H1 (cell line): ENCODE data around the gene DYNLL2. TPM values are rescaled to one million over a fixed set of nuclear protein-coding genes. Genes with fewer than 3 reads are reported as not detected.

Source experiments
- CTCF ChIA-PET: fragments of 300-600 bp; sonication (Branson Sonifier 250); formaldehyde crosslinking; loops from one replicate; lab custom pipeline; 2021; ENCODE audit not compliant: partially characterized antibody; lab: Charles Lee
- POLR2A ChIA-PET: fragments of 300-600 bp; sonication (Branson Sonifier 250); formaldehyde crosslinking; loops from one replicate; lab custom pipeline; 2021; ENCODE audit warnings: inconsistent platforms; ENCODE audit not compliant: partially characterized antibody; lab: Charles Lee
- DNase-seq, 2 experiments: peaks; one replicate each; pipeline versions ENCODE4 v3.0.0 to v3.0.0-alpha.2; 2010 to 2022; ENCODE audit warnings: low spot score in 2 of 2, low read depth in 1 of 2, mixed read lengths in 1 of 2
- FAIRE-seq: peaks from 2 replicates; lab custom pipeline; 2011; peaks lifted over from hg19 to GRCh38; lab: Jason Lieb, UNC
- H2AFZ ChIP-seq: 2 replicates; pipeline ENCODE4 v1.8.1; 2012; ENCODE audit warnings: low read length, inconsistent platforms
- H2AK5ac ChIP-seq: 2 replicates; pipeline ENCODE4 v1.6.1; 2013; ENCODE audit warnings: low read depth, low read length
- H2BK120ac ChIP-seq: replicated peaks from 2 replicates; pipeline ENCODE3; 2013; ENCODE audit warnings: low read depth, low read length, inconsistent platforms
- H2BK12ac ChIP-seq: 2 replicates; pipeline ENCODE4 v1.6.1; 2013; ENCODE audit warnings: low read depth, low read length
- H2BK15ac ChIP-seq: 2 replicates; pipeline ENCODE4 v1.6.1; 2013; ENCODE audit warnings: low read length
- H2BK20ac ChIP-seq: 2 replicates; pipeline ENCODE4 v1.6.1; 2013; ENCODE audit warnings: low read length
- H2BK5ac ChIP-seq: 2 replicates; pipeline ENCODE4 v1.6.1; 2013; ENCODE audit warnings: low read depth, low read length
- H3K14ac ChIP-seq: 2 replicates; pipeline ENCODE4 v1.6.1; 2013; ENCODE audit warnings: inconsistent platforms; ENCODE audit not compliant: insufficient read length
- H3K18ac ChIP-seq: 2 replicates; pipeline ENCODE4 v1.6.1; 2013; ENCODE audit warnings: low read length; ENCODE audit errors: extremely low read depth
- H3K23ac ChIP-seq: 2 replicates; pipeline ENCODE4 v1.6.1; 2013; ENCODE audit warnings: inconsistent platforms; ENCODE audit not compliant: insufficient read length
- H3K23me2 ChIP-seq: 2 replicates; pipeline ENCODE4 v1.6.1; 2013; ENCODE audit warnings: low read depth, low read length
- H3K27ac ChIP-seq: 2 replicates; pipeline ENCODE4 v1.6.1; 2011; ENCODE audit warnings: low read depth, low read length, inconsistent platforms
- H3K27me3 ChIP-seq, 4 experiments: replicated peaks in 1 of 4; 1 replicate in 1 of 4; 2 replicates in 3 of 4; pipeline versions ENCODE4 v1.6.1 to v1.8.1; 2011 to 2013; ENCODE audit warnings: low read length in 3 of 4, mild to moderate bottlenecking in 3 of 4, inconsistent platforms in 2 of 4, mixed read lengths in 2 of 4, moderate library complexity in 1 of 4; ENCODE audit not compliant: control insufficient read depth in 3 of 4, insufficient read depth in 3 of 4; ENCODE audit errors: extremely low read depth in 1 of 4
- H3K36me3 ChIP-seq, 4 experiments: 2 replicates each; pipeline versions ENCODE4 v1.6.1 to v1.8.1; 2011 to 2013; ENCODE audit warnings: mild to moderate bottlenecking in 4 of 4, low read length in 3 of 4, moderate library complexity in 2 of 4, control low read depth in 1 of 4, inconsistent platforms in 1 of 4; ENCODE audit not compliant: insufficient read depth in 4 of 4, control insufficient read depth in 2 of 4
- H3K4ac ChIP-seq: replicated peaks from 2 replicates; pipeline ENCODE3; 2013; ENCODE audit warnings: low read length, low read depth, mixed read lengths, inconsistent platforms; ENCODE audit not compliant: insufficient read length
- H3K4me1 ChIP-seq, 4 experiments: replicated peaks in 1 of 4; 1 replicate in 1 of 4; 2 replicates in 3 of 4; pipeline versions ENCODE4 v1.6.1 to v1.8.1; 2011 to 2013; ENCODE audit warnings: low read length in 3 of 4, inconsistent platforms in 2 of 4, mixed read lengths in 1 of 4; ENCODE audit not compliant: insufficient read depth in 4 of 4, control insufficient read depth in 3 of 4
- H3K4me2 ChIP-seq, 2 experiments: 2 replicates each; pipeline versions ENCODE4 v1.6.1 to v1.8.1; 2011 to 2013; ENCODE audit warnings: low read depth in 2 of 2, low read length in 2 of 2, control low read depth in 1 of 2, inconsistent platforms in 1 of 2, mild to moderate bottlenecking in 1 of 2; ENCODE audit not compliant: insufficient read depth in 1 of 2
- H3K4me3 ChIP-seq, 4 experiments: fragments of 200-600, 300-600 bp in 1 of 4; sonication (generic), shearing (Covaris generic), sonication (Bioruptor Twin) in 1 of 4; 2 replicates each; pipeline versions ENCODE4 v1.5.1 to v1.8.1; 2011 to 2016; ENCODE audit warnings: low read length in 4 of 4, low read depth in 3 of 4, control low read depth in 2 of 4, inconsistent platforms in 2 of 4, mild to moderate bottlenecking in 2 of 4, mixed read lengths in 1 of 4, moderate library complexity in 1 of 4; ENCODE audit not compliant: insufficient read depth in 2 of 4; ENCODE audit errors: extremely low read depth in 1 of 4
- H3K56ac ChIP-seq: replicated peaks from 2 replicates; pipeline ENCODE3; 2013; ENCODE audit warnings: low read depth, mild to moderate bottlenecking, mixed read lengths, low read length, inconsistent platforms; ENCODE audit not compliant: insufficient read length
- H3K79me1 ChIP-seq: 2 replicates; pipeline ENCODE4 v1.6.1; 2013; ENCODE audit warnings: low read depth, low read length, control low read depth
- H3K79me2 ChIP-seq, 2 experiments: 2 replicates each; pipeline versions ENCODE4 v1.6.1 to v1.8.1; 2012 to 2013; ENCODE audit warnings: low read length in 2 of 2, mild to moderate bottlenecking in 2 of 2, inconsistent platforms in 1 of 2; ENCODE audit not compliant: insufficient read depth in 2 of 2, control insufficient read depth in 1 of 2
- H3K9ac ChIP-seq, 4 experiments: replicated peaks in 1 of 4; 1 replicate in 1 of 4; 2 replicates in 3 of 4; pipeline versions ENCODE4 v1.6.1 to v1.8.1; 2011 to 2013; ENCODE audit warnings: low read depth in 3 of 4, low read length in 3 of 4, control low read depth in 2 of 4, mild to moderate bottlenecking in 2 of 4, moderate library complexity in 2 of 4, inconsistent platforms in 1 of 4; ENCODE audit errors: extremely low read depth in 1 of 4
- H3K9me3 ChIP-seq, 2 experiments: 2 replicates each; pipeline versions ENCODE4 v1.6.1 to v1.8.1; 2012 to 2013; ENCODE audit warnings: mild to moderate bottlenecking in 2 of 2, moderate library complexity in 2 of 2, control low read depth in 1 of 2, inconsistent platforms in 1 of 2, low read depth in 1 of 2, low read length in 1 of 2, mixed read lengths in 1 of 2; ENCODE audit not compliant: insufficient read depth in 2 of 2
- H4K20me1 ChIP-seq, 2 experiments: replicated peaks in 1 of 2; 2 replicates each; pipeline versions ENCODE3 to v1.8.1; 2011 to 2013; ENCODE audit warnings: inconsistent platforms in 2 of 2, low read length in 2 of 2, mild to moderate bottlenecking in 1 of 2; ENCODE audit not compliant: insufficient read depth in 2 of 2, control insufficient read depth in 1 of 2
- H4K5ac ChIP-seq: 2 replicates; pipeline ENCODE4 v1.6.1; 2013; ENCODE audit warnings: low read length, low read depth, mixed read lengths, inconsistent platforms; ENCODE audit not compliant: insufficient read length
- H4K8ac ChIP-seq: 2 replicates; pipeline ENCODE4 v1.8.0; 2013; ENCODE audit warnings: mild to moderate bottlenecking, moderate library complexity, low read length, inconsistent platforms; ENCODE audit not compliant: insufficient read depth; ENCODE audit errors: extremely low read depth
- H4K91ac ChIP-seq: replicated peaks from 2 replicates; pipeline ENCODE3; 2013; ENCODE audit warnings: low read length, mixed read lengths, inconsistent platforms; ENCODE audit not compliant: insufficient read length
- CTCF ChIP-seq, 3 experiments: IDR thresholded peaks; 1 replicate in 2 of 3; 2 replicates in 1 of 3; pipeline versions ENCODE4 v1.5.1 to v1.6.1; 2011; ENCODE audit warnings: low read length in 3 of 3, mild to moderate bottlenecking in 3 of 3, inconsistent platforms in 2 of 3, low read depth in 1 of 3, moderate library complexity in 1 of 3; ENCODE audit not compliant: insufficient read depth in 1 of 3; ENCODE audit errors: control extremely low read depth in 1 of 3
- GTF2F1 ChIP-seq: IDR thresholded peaks from 2 replicates; pipeline ENCODE4 v1.6.1; 2012; ENCODE audit warnings: low read depth, low read length, improper control_type of control experiment, borderline replicate concordance
- POLR2A ChIP-seq, 2 experiments: IDR thresholded peaks; 1 replicate in 1 of 2; 2 replicates in 1 of 2; pipeline ENCODE4 v1.6.1; 2011; ENCODE audit warnings: low read depth in 2 of 2, low read length in 2 of 2, mild to moderate bottlenecking in 2 of 2; ENCODE audit errors: control extremely low read depth in 1 of 2
- RAD21 ChIP-seq, 2 experiments: IDR thresholded peaks in 1 of 2; conservative IDR thresholded peaks in 1 of 2; 2 replicates each; pipeline ENCODE4 v1.6.1; 2011; ENCODE audit warnings: low read depth in 2 of 2, low read length in 2 of 2, improper control_type of control experiment in 1 of 2, inconsistent platforms in 1 of 2, mild to moderate bottlenecking in 1 of 2, moderate library complexity in 1 of 2
- SIN3A ChIP-seq, 2 experiments: IDR thresholded peaks in 1 of 2; conservative IDR thresholded peaks in 1 of 2; 2 replicates each; pipeline ENCODE4 v1.6.1; 2011 to 2012; ENCODE audit warnings: low read length in 2 of 2, improper control_type of control experiment in 1 of 2, low read depth in 1 of 2, mild to moderate bottlenecking in 1 of 2
- SP1 ChIP-seq: IDR thresholded peaks from 2 replicates; pipeline ENCODE4 v1.6.1; 2011; ENCODE audit warnings: low read depth, low read length
- TAF1 ChIP-seq: IDR thresholded peaks from 2 replicates; pipeline ENCODE4 v1.6.1; 2011; ENCODE audit warnings: mild to moderate bottlenecking, low read depth, low read length
- TBP ChIP-seq: IDR thresholded peaks from 2 replicates; pipeline ENCODE4 v1.6.1; 2011; ENCODE audit warnings: low read depth, low read length, improper control_type of control experiment
- WGBS, 2 experiments: shearing (Covaris generic) in 1 of 2; methylation state at CpG; one replicate each; pipeline versions ENCODE4 v1.1.6 to v1.1.7; 2013 to 2015; ENCODE audit warnings: low lambda C conversion rate in 2 of 2, mixed read lengths in 2 of 2, inconsistent platforms in 1 of 2, low coverage in 1 of 2, missing lambda C conversion rate in 1 of 2; ENCODE audit not compliant: insufficient replicate concordance in 2 of 2, insufficient coverage in 1 of 2, insufficient read length in 1 of 2; ENCODE audit errors: extremely low coverage in 1 of 2, missing lambda C conversion rate in 1 of 2; 5-methylcytosine and 5-hydroxymethylcytosine counted together
- polyA plus RNA-seq, 7 experiments: library from polyadenylated mRNA; depleted of rRNA in 3 of 7; stranded (reverse) in 5 of 7; unstranded in 2 of 7; fragments of >200 nt in 5 of 7; fragments of 200-250 nt in 2 of 7; gene quantifications; 1 replicate in 5 of 7; 2 replicates in 1 of 7; 4 replicates in 1 of 7; pipeline versions ENCODE4 v1.2.1 to v1.2.3, GENCODE V29; 2011 to 2013; ENCODE audit warnings: missing spikeins in 2 of 7, mixed read lengths in 2 of 7
- total RNA-seq: library from RNA; stranded (reverse); fragmentation: NEBNext Ultra II Directional; extraction: Animal tissue kit (Norgen Biotek cat#: 25700); gene quantifications from 2 replicates; pipeline ENCODE4 v1.2.1, GENCODE V29; 2021

Gene DYNLL2
- total and polyA plus RNA-seq, 2 of the 8 experiments (the other 6 are each of a cell fraction or from before 2014, with no cell fraction given), result 19.8 to 52.7 TPM

DNA sequence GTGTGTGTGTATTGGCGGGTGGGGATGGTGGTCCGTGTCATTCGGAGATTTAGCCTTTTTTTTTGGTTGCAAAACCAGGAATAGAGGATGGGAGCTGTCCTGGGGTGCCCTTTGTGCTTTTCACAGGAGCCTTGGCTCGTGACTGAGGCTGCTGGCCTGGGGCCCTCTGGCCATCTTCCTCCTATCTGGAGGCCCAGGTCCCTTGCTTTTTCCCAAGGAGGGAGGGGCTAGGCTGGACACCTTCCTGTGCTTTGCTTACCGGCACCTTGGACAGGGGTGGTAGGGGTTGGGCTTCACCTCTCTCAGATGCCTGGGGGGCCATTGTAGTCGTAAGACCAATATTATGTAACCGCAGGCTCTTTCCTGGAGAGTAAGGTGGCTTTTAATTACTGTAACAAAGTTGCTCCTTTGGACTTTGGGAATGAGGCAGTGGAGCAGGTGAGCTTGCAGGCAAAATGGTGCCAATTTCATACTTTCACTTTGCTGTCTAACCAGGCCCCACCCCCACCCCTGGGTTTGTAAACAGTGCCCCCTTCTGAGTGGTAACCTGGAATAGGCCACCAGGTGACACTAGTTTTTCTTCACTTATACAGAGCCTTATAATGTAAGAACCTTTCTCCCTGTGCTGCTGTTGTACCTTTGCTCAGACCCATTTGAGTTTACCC lies 1.2 kb downstream of the DYNLL2 start:
- no peak overlapping the region for H2BK120ac ChIP-seq
- H4K20me1 ChIP-seq, result peaks cover 38 to 47% of the 10 kb centered on the region in 2 experiments
- peaks cover 11% of the 10 kb centered on the region for H3K23me2 ChIP-seq
- peak overlapping the region; percentile 80 to 95 (median 82) for H3K9ac ChIP-seq
- no peak overlapping the region for H2AK5ac ChIP-seq
- H3K4ac ChIP-seq, result no peak overlapping the region
- H3K36me3 ChIP-seq, result peaks cover 6 to 44% (median 17%) of the 10 kb centered on the region in 4 experiments
- 0 out of 2 replicates have a peak overlapping the region, but pooled peaks have one; percentile 26 for H3K18ac ChIP-seq
- ChIA-PET POLR2A (interaction anchor here (0.7 to 16.6 kb wide), 11 partner anchors 7 to 223 kb away, joined by 3 to 292 read pairs (median 4); partner anchors contain the start of gene SRSF1), CTCF (interaction anchor here (0.7 to 1.8 kb wide), 6 partner anchors 13 to 224 kb away, joined by 3 to 4 read pairs (median 4); no protein-coding TSS in a partner anchor)
- FAIRE-seq, result no peak
- peak in 1 of 2 experiments; percentile 58 for DNase-seq
- no peaks in the 10 kb centered on the region; a peak in 1 of 7 replicates for H3K27me3 ChIP-seq
- H2BK20ac ChIP-seq, result no peak overlapping the region
- no peak overlapping the region for H2BK5ac ChIP-seq
- H3K4me1 ChIP-seq, result peaks cover 11 to 24% (median 18%) of the 10 kb centered on the region in 4 experiments
- no peak overlapping the region for H3K27ac ChIP-seq
- H3K4me2 ChIP-seq, result peak overlapping the region; percentile 75 to 86
- peak overlapping the region; percentile 9 for H3K56ac ChIP-seq
- H3K79me1 ChIP-seq, result peaks cover 20% of the 10 kb centered on the region
- H3K23ac ChIP-seq, result no peak overlapping the region
- H2AFZ ChIP-seq, result no peak overlapping the region
- no peak overlapping the region for H4K8ac ChIP-seq
- peak overlapping the region; percentile 78 to 91 (median 84) for H3K4me3 ChIP-seq
- no peaks in the 10 kb centered on the region for H3K9me3 ChIP-seq
- no peak overlapping the region for H4K5ac ChIP-seq
- H2BK15ac ChIP-seq, result no peak overlapping the region
- 5% methylated on average over 7 of the region's 7 CpGs; no CpG with 5 or more reads in 1 of the 2 experiments for WGBS, 2 experiments
- H4K91ac ChIP-seq, result no peak overlapping the region
- H2BK12ac ChIP-seq, result 0 out of 2 replicates have a peak overlapping the region, but pooled peaks have one; percentile 17
- H3K79me2 ChIP-seq, result peaks cover 46 to 61% of the 10 kb centered on the region in 2 experiments
- H3K14ac ChIP-seq, result peak overlapping the region; percentile 31
- TF ChIP-seq CTCF (IDR thresholded peaks at IDR 0.05; ENCODE audit: control extremely low read depth in 1 of 3, insufficient read depth in 1 of 3, low read depth in 1 of 3, low read length in 3 of 3) (peak; percentile 5 to 30 (median 22); a peak in 3 of 4 replicates), TAF1 (peak; percentile 51; the same call in 1 of the 2 replicates), SP1 (no peak), RAD21 (IDR thresholded peaks at IDR 0.05 in 1 of 2, conservative IDR thresholded peaks at IDR 0.05 in 1 of 2; ENCODE audit: low read depth in 2 of 2, low read length in 2 of 2) (peak in 1 of 2 experiments; percentile 40; a peak in 2 of 4 replicates), SIN3A (conservative IDR thresholded peaks at IDR 0.05 in 1 of 2, IDR thresholded peaks at IDR 0.05 in 1 of 2; ENCODE audit: low read depth in 1 of 2, low read length in 2 of 2) (peak in 1 of 2 experiments; percentile 33; a peak in 1 of 4 replicates), TBP (0 out of 2 replicates have a peak, but pooled peaks have one; percentile 35), GTF2F1 (no peak), POLR2A (IDR thresholded peaks at IDR 0.05; ENCODE audit: control extremely low read depth in 1 of 2, low read depth in 2 of 2, low read length in 2 of 2) (peak; percentile 20 to 43; a peak in 2 of 3 replicates)
